GM23338 (cell line): ENCODE measurements around the gene SENP5. TPM values are rescaled to one million over a fixed set of nuclear protein-coding genes. Genes with fewer than 3 reads are reported as not detected.
A peak's percentile ranks its signal among the peaks of the same experiment; 100 is the strongest.

Source experiments
- ATAC-seq: fragments of 200-7000 bp; cut with Tn5 transposase; 3 replicates; pipeline ENCODE4 v1.9.1; 2020
- DNase-seq: peaks from one replicate; pipeline ENCODE4 v3.0.0-alpha.2; 2015; ENCODE audit warnings: low spot score
- H2AFZ ChIP-seq: fragments of 200-600 bp; sonication (generic); 2 replicates; pipeline ENCODE4 v1.8.0; 2016; ENCODE audit warnings: antibody characterized with exemption, mild to moderate bottlenecking, moderate library complexity
- H3F3A ChIP-seq: fragments of 200-600 bp; sonication (generic); replicated peaks from 2 replicates; pipeline ENCODE4 v1.8.0; 2017; ENCODE audit warnings: antibody characterized with exemption, mixed run types, low read depth
- H3K27ac ChIP-seq: fragments of 200-600 bp; sonication (generic); 2 replicates; pipeline ENCODE4 v1.6.1; 2016; ENCODE audit warnings: low read depth
- H3K27me3 ChIP-seq: fragments of 200-600 bp; sonication (generic); 2 replicates; pipeline ENCODE4 v1.8.0; 2016; ENCODE audit warnings: mild to moderate bottlenecking, mixed run types, moderate library complexity; ENCODE audit not compliant: insufficient read depth
- H3K36me3 ChIP-seq: fragments of 200-600 bp; sonication (generic); 2 replicates; pipeline ENCODE4 v1.8.0; 2016; ENCODE audit warnings: mild to moderate bottlenecking; ENCODE audit not compliant: insufficient read depth
- H3K4me1 ChIP-seq: fragments of 200-600 bp; sonication (generic); 2 replicates; pipeline ENCODE4 v1.8.0; 2016; ENCODE audit warnings: mild to moderate bottlenecking, moderate library complexity; ENCODE audit not compliant: insufficient read depth
- H3K4me2 ChIP-seq: fragments of 200-600 bp; sonication (generic); 2 replicates; pipeline ENCODE4 v1.7.1; 2017; ENCODE audit warnings: mixed run types
- H3K4me3 ChIP-seq: fragments of 200-600 bp; sonication (generic); 2 replicates; pipeline ENCODE4 v1.6.1; 2016; ENCODE audit warnings: mixed run types
- H3K79me2 ChIP-seq: fragments of 200-600 bp; sonication (generic); replicated peaks from 2 replicates; pipeline ENCODE4 v1.8.0; 2017; ENCODE audit warnings: mild to moderate bottlenecking; ENCODE audit not compliant: insufficient read depth
- H3K9me2 ChIP-seq: fragments of 200-600 bp; sonication (generic); 2 replicates; pipeline ENCODE4 v1.8.0; 2017; ENCODE audit not compliant: insufficient read depth
- H4K20me1 ChIP-seq: fragments of 200-600 bp; sonication (generic); replicated peaks from 2 replicates; pipeline ENCODE4 v1.8.0; 2017; ENCODE audit warnings: mild to moderate bottlenecking; ENCODE audit not compliant: insufficient read depth
- H3K27ac Mint-ChIP-seq: 2 replicates; pipeline ENCODE4 v1.8.0; 2020; ENCODE audit warnings: inconsistent platforms, mild to moderate bottlenecking, moderate library complexity, mixed read lengths
- H3K27me3 Mint-ChIP-seq: 3 replicates; pipeline ENCODE4 v1.8.0; 2022; ENCODE audit warnings: low read depth, mild to moderate bottlenecking, moderate library complexity, mixed read lengths, inconsistent platforms; ENCODE audit not compliant: insufficient read depth, poor library complexity
- H3K36me3 Mint-ChIP-seq: 3 replicates; pipeline ENCODE4 v1.8.0; 2021; ENCODE audit warnings: low read depth, mild to moderate bottlenecking, inconsistent platforms, moderate library complexity, mixed read lengths
- H3K4me1 Mint-ChIP-seq: 3 replicates; pipeline ENCODE4 v1.8.0; 2020; ENCODE audit warnings: mild to moderate bottlenecking, inconsistent platforms, mixed read lengths
- H3K4me3 Mint-ChIP-seq: 3 replicates; pipeline ENCODE4 v1.8.0; 2021; ENCODE audit warnings: moderate library complexity, mild to moderate bottlenecking, inconsistent platforms, mixed read lengths
- H3K9me3 Mint-ChIP-seq: 3 replicates; pipeline ENCODE4 v1.8.0; 2020; ENCODE audit warnings: moderate library complexity, mild to moderate bottlenecking, inconsistent platforms, mixed read lengths
- CREB1 ChIP-seq: fragments of 250-450 bp; sonication (Bioruptor Pico); IDR thresholded peaks from 2 replicates; pipeline ENCODE4 v1.5.0; 2020; ENCODE audit warnings: low read depth, mild to moderate bottlenecking, moderate library complexity
- EZH2 ChIP-seq: fragments of 200-600 bp; sonication (generic); IDR thresholded peaks from one replicate; pipeline ENCODE4 v1.8.0; 2017; ENCODE audit warnings: antibody characterized with exemption, mild to moderate bottlenecking, low read depth; ENCODE audit not compliant: unreplicated experiment
- EZH2phosphoT487 ChIP-seq: fragments of 200-600 bp; sonication (generic); IDR thresholded peaks from one replicate; pipeline ENCODE4 v1.8.1; 2018; ENCODE audit warnings: antibody characterized with exemption; ENCODE audit not compliant: unreplicated experiment
- JUNB ChIP-seq: IDR thresholded peaks from one replicate; pipeline ENCODE4 v1.6.1; 2016; ENCODE audit warnings: antibody characterized with exemption; ENCODE audit not compliant: unreplicated experiment
- NANOG ChIP-seq: IDR thresholded peaks from 2 replicates; pipeline ENCODE4 v1.6.1; 2016; ENCODE audit warnings: antibody characterized with exemption, borderline replicate concordance
- POLR2AphosphoS5 ChIP-seq: IDR thresholded peaks from 2 replicates; pipeline ENCODE4 v1.6.1; 2016; ENCODE audit warnings: antibody characterized with exemption, low read depth
- REST ChIP-seq: IDR thresholded peaks from one replicate; pipeline ENCODE4 v1.6.1; 2018; ENCODE audit warnings: antibody characterized with exemption; ENCODE audit not compliant: unreplicated experiment
- STAT1 ChIP-seq: IDR thresholded peaks from one replicate; pipeline ENCODE4 v1.6.1; 2016; ENCODE audit warnings: antibody characterized with exemption; ENCODE audit not compliant: unreplicated experiment
- ZNF114 ChIP-seq: fragments of 250-450 bp; sonication (Bioruptor Pico); IDR thresholded peaks from 2 replicates; pipeline ENCODE4 v1.5.0; 2020; ENCODE audit warnings: mild to moderate bottlenecking, moderate library complexity
- ZNF331 ChIP-seq: fragments of 250-450 bp; sonication (Bioruptor Pico); IDR thresholded peaks from 2 replicates; pipeline ENCODE4 v1.5.0; 2020; ENCODE audit warnings: low read depth, mild to moderate bottlenecking, moderate library complexity
- polyA plus RNA-seq: library from polyadenylated mRNA; unstranded; fragments of >200 nt; fragmentation: Nextera tagmentation; extraction: Ambion mirVana; gene quantifications from 2 replicates; pipeline ENCODE4 v1.2.1, GENCODE V29; 2016
- total RNA-seq: library from RNA; depleted of rRNA; stranded (reverse); fragments of >200 nt; shearing (Covaris generic); gene quantifications from 2 replicates; pipeline ENCODE4 v1.2.3, GENCODE V29; 2014
- TF ChIP-seq, protein P1 (sequence below), 2 experiments: fragments of 200-600 bp in 1 of 2; sonication (generic) in 1 of 2; conservative IDR thresholded peaks; 2 replicates each; pipeline versions ENCODE4 v1.5.1 to v1.6.1; 2016 to 2017; ENCODE audit warnings: antibody characterized with exemption in 2 of 2, low read depth in 2 of 2, mild to moderate bottlenecking in 2 of 2, moderate library complexity in 1 of 2
- TF ChIP-seq, protein P2 (sequence below): fragments of 250-450 bp; sonication (Bioruptor Pico); IDR thresholded peaks from 2 replicates; pipeline ENCODE4 v1.5.0; 2020; ENCODE audit warnings: mild to moderate bottlenecking, moderate library complexity
- TF ChIP-seq, protein P3 (sequence below): IDR thresholded peaks from 2 replicates; pipeline ENCODE4 v1.6.1; 2016; ENCODE audit warnings: antibody characterized with exemption

The SENP5 gene
- total and polyA plus RNA-seq, 2 experiments from 2014 or later, result 12.2 to 34.3 TPM

DNA sequence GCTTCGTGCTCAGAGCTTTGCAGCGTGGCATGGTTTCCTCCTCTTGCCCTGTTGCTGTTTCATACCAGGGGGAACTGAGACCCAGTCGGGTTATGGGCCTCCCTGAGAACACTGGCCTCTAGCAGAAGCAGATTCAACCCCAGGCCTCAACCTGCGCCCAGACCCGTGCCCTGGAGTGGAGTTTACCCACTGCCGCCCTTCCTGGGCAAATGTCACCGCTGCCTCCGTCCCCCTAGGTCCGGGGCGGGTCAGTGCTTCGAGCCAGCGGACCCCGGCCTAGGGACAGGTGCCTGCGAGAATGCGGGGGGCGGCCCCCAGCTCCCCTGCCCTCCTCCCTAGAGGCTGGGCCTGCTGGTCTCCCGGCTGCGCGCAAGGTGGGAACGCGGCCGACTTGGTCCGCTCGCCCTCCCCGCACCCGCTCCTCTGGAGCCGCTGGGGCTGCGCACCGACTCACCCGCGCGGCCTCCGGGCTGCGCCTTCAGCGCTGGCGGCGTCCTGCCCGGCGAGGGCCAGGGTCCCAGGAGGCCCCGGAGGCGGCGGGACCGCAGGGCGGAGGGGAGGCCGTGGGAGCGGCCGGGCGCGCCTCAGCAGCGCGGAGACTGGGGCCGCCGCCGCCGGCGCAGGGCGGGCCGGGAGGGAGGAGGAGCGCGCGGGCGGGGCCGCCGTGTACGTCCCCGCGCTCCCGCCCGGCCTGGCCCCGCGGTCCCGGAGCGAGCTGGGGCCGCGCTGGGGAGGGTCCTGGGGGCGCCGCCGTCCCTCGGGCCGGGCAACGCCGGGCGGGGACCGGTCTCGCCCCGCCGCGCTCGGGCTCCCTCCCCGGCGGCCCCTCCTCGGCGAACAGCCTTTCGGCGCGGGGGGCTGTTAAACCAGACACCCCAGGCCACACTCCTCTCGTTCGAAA is 100.8 kb downstream of the SENP5 start, which contains the start of gene PIGZ:
TSS of gene PIGZ (minus strand) at position 601 of the 901 bp plus-strand sequence. CDS start 16,802 bp downstream, outside the sequence.
- Histone ChIP-seq H3K4me1 (no peaks in the 10 kb centered on the region; the same call in 1 of the 2 replicates), H3K79me2 (no peaks in the 10 kb centered on the region), H3K27me3 (peaks cover 81% of the 10 kb centered on the region), H3F3A (0 out of 2 replicates have a peak, but pooled peaks cover 6% of the 10 kb centered on the region), H3K4me2 (peak within 1 kb of the TSS; percentile 86), H3K27ac (no peak within 1 kb of the TSS), H3K4me3 (peak within 1 kb of the TSS; percentile 64), H4K20me1 (no peaks in the 10 kb centered on the region), H3K36me3 (no peaks in the 10 kb centered on the region), H3K9me2 (no peaks in the 10 kb centered on the region), H2AFZ (peak within 1 kb of the TSS; percentile 96)
- peak within 1 kb of the TSS; percentile 71 for H3K4me3 Mint-ChIP-seq
- peaks cover 8% of the 10 kb centered on the region for H3K36me3 Mint-ChIP-seq
- H3K9me3 Mint-ChIP-seq, result peaks cover 23% of the 10 kb centered on the region
- no peak within 1 kb of the TSS for H3K27ac Mint-ChIP-seq
- H3K27me3 Mint-ChIP-seq, result peaks cover 56% of the 10 kb centered on the region
- H3K4me1 Mint-ChIP-seq, result peaks cover 8% of the 10 kb centered on the region; the same call in 2 of the 3 replicates
- peak; percentile 90 for TF ChIP-seq EZH2
- TF ChIP-seq POLR2AphosphoS5, result no peak
- TF ChIP-seq JUNB, result no peak
- TF ChIP-seq, protein P1, sequence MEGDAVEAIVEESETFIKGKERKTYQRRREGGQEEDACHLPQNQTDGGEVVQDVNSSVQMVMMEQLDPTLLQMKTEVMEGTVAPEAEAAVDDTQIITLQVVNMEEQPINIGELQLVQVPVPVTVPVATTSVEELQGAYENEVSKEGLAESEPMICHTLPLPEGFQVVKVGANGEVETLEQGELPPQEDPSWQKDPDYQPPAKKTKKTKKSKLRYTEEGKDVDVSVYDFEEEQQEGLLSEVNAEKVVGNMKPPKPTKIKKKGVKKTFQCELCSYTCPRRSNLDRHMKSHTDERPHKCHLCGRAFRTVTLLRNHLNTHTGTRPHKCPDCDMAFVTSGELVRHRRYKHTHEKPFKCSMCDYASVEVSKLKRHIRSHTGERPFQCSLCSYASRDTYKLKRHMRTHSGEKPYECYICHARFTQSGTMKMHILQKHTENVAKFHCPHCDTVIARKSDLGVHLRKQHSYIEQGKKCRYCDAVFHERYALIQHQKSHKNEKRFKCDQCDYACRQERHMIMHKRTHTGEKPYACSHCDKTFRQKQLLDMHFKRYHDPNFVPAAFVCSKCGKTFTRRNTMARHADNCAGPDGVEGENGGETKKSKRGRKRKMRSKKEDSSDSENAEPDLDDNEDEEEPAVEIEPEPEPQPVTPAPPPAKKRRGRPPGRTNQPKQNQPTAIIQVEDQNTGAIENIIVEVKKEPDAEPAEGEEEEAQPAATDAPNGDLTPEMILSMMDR (conservative IDR thresholded peaks at IDR 0.05; ENCODE audit: low read depth in 2 of 2), result no peak
- no peak for TF ChIP-seq ZNF114 (CRISPR knock-in tag)
- no peak for TF ChIP-seq CREB1 (CRISPR knock-in tag)
- TF ChIP-seq, protein P2, sequence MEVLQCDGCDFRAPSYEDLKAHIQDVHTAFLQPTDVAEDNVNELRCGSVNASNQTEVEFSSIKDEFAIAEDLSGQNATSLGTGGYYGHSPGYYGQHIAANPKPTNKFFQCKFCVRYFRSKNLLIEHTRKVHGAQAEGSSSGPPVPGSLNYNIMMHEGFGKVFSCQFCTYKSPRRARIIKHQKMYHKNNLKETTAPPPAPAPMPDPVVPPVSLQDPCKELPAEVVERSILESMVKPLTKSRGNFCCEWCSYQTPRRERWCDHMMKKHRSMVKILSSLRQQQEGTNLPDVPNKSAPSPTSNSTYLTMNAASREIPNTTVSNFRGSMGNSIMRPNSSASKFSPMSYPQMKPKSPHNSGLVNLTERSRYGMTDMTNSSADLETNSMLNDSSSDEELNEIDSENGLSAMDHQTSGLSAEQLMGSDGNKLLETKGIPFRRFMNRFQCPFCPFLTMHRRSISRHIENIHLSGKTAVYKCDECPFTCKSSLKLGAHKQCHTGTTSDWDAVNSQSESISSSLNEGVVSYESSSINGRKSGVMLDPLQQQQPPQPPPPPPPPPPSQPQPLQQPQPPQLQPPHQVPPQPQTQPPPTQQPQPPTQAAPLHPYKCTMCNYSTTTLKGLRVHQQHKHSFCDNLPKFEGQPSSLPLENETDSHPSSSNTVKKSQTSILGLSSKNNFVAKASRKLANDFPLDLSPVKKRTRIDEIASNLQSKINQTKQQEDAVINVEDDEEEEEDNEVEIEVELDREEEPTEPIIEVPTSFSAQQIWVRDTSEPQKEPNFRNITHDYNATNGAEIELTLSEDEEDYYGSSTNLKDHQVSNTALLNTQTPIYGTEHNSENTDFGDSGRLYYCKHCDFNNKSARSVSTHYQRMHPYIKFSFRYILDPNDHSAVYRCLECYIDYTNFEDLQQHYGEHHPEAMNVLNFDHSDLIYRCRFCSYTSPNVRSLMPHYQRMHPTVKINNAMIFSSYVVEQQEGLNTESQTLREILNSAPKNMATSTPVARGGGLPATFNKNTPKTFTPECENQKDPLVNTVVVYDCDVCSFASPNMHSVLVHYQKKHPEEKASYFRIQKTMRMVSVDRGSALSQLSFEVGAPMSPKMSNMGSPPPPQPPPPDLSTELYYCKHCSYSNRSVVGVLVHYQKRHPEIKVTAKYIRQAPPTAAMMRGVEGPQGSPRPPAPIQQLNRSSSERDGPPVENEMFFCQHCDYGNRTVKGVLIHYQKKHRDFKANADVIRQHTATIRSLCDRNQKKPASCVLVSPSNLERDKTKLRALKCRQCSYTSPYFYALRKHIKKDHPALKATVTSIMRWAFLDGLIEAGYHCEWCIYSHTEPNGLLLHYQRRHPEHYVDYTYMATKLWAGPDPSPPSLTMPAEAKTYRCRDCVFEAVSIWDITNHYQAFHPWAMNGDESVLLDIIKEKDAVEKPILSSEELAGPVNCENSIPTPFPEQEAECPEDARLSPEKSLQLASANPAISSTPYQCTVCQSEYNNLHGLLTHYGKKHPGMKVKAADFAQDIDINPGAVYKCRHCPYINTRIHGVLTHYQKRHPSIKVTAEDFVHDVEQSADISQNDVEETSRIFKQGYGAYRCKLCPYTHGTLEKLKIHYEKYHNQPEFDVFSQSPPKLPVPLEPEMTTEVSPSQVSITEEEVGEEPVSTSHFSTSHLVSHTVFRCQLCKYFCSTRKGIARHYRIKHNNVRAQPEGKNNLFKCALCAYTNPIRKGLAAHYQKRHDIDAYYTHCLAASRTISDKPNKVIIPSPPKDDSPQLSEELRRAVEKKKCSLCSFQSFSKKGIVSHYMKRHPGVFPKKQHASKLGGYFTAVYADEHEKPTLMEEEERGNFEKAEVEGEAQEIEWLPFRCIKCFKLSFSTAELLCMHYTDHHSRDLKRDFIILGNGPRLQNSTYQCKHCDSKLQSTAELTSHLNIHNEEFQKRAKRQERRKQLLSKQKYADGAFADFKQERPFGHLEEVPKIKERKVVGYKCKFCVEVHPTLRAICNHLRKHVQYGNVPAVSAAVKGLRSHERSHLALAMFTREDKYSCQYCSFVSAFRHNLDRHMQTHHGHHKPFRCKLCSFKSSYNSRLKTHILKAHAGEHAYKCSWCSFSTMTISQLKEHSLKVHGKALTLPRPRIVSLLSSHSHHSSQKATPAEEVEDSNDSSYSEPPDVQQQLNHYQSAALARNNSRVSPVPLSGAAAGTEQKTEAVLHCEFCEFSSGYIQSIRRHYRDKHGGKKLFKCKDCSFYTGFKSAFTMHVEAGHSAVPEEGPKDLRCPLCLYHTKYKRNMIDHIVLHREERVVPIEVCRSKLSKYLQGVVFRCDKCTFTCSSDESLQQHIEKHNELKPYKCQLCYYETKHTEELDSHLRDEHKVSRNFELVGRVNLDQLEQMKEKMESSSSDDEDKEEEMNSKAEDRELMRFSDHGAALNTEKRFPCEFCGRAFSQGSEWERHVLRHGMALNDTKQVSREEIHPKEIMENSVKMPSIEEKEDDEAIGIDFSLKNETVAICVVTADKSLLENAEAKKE (CRISPR knock-in tag), result no peak
- peak; percentile 87 for TF ChIP-seq EZH2phosphoT487
- TF ChIP-seq, protein P3, sequence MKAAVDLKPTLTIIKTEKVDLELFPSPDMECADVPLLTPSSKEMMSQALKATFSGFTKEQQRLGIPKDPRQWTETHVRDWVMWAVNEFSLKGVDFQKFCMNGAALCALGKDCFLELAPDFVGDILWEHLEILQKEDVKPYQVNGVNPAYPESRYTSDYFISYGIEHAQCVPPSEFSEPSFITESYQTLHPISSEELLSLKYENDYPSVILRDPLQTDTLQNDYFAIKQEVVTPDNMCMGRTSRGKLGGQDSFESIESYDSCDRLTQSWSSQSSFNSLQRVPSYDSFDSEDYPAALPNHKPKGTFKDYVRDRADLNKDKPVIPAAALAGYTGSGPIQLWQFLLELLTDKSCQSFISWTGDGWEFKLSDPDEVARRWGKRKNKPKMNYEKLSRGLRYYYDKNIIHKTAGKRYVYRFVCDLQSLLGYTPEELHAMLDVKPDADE, result no peak
- no peak for TF ChIP-seq STAT1
- TF ChIP-seq REST, result no peak
- no peak for TF ChIP-seq NANOG
- no peak for TF ChIP-seq ZNF331 (CRISPR knock-in tag)
- peak; percentile 53 for DNase-seq
- ATAC-seq, result peak; percentile 47
